K562 (cell line): ENCODE data around the gene NT5DC1. TPM values are rescaled to one million over a fixed set of nuclear protein-coding genes. Genes with fewer than 3 reads are reported as not detected.

Experiments
- CBFA2T3 ChIP-seq: fragments of 450-650 bp; IDR thresholded peaks from 2 replicates; pipeline ENCODE4 v1.6.1; 2017
- GABPA ChIP-seq: fragments of 200-800 bp; sonication (Bioruptor generic); conservative IDR thresholded peaks from 2 replicates; pipeline ENCODE4 v1.6.1; 2016; ENCODE audit warnings: low read depth, missing genetic modification characterization, missing compliant biosample characterization
- NCOA6 ChIP-seq: fragments of 450-650 bp; IDR thresholded peaks from 2 replicates; pipeline ENCODE4 v1.6.1; 2017; ENCODE audit warnings: mild to moderate bottlenecking
- PRPF4 ChIP-seq: fragments of 200-400 bp; formaldehyde crosslinking; IDR thresholded peaks from one replicate; pipeline ENCODE4 v1.6.1; 2017; ENCODE audit warnings: low read length, low read depth, mild to moderate bottlenecking; ENCODE audit not compliant: insufficient read depth, poor library complexity, severe bottlenecking
- SMARCB1 ChIP-seq: IDR thresholded peaks from 2 replicates; pipeline ENCODE4 v1.6.1; 2011; ENCODE audit warnings: improper control_type of control experiment, low read depth; ENCODE audit not compliant: insufficient read length
- ZNF217 ChIP-seq: sonication (generic); formaldehyde crosslinking; IDR thresholded peaks from 2 replicates; pipeline ENCODE4 v1.8.0; 2022; ENCODE audit warnings: mild to moderate bottlenecking, missing genetic modification reagents
- ZNF766 ChIP-seq: fragments of 200-800 bp; sonication (Bioruptor generic); conservative IDR thresholded peaks from 2 replicates; pipeline ENCODE4 v1.6.1; 2016; ENCODE audit warnings: missing genetic modification characterization, missing compliant biosample characterization
- polyA plus RNA-seq, 8 experiments: library from polyadenylated mRNA; depleted of rRNA in 4 of 8; stranded (reverse) in 5 of 8; unstranded in 3 of 8; fragments of >200 nt; fragmentation: Nextera tagmentation in 2 of 8; fragmentation: Illumina TruSeq in 1 of 8; extraction: Ambion mirVana in 2 of 8; extraction: Trizol in 1 of 8; gene quantifications; 2 replicates each; pipeline versions ENCODE4 v1.2.1 to v1.2.3, GENCODE V29; 2011 to 2014; ENCODE audit warnings: inconsistent platforms in 1 of 8, missing spikeins in 1 of 8
- total RNA-seq, 7 experiments: library from RNA; depleted of rRNA in 6 of 7; stranded (reverse); fragments of >200 nt in 6 of 7; fragmentation: Illumina TruSeq in 2 of 7; extraction: Trizol in 2 of 7; gene quantifications; 2 replicates each; pipeline versions ENCODE4 v1.2.1 to v1.2.3, GENCODE V29; 2011 to 2021; ENCODE audit warnings: low replicate concordance in 1 of 7
- TF ChIP-seq, protein P1 (sequence below): fragments of 450-650 bp; IDR thresholded peaks from 2 replicates; pipeline ENCODE4 v1.6.1; 2018; ENCODE audit warnings: mild to moderate bottlenecking, low read depth; ENCODE audit not compliant: partially characterized antibody
- TF ChIP-seq, protein P2 (sequence below): sonication (generic); formaldehyde crosslinking; IDR thresholded peaks from 2 replicates; pipeline ENCODE4 v1.8.1; 2022; ENCODE audit warnings: missing genetic modification reagents
- TF ChIP-seq, protein P3 (sequence below): fragments of 450-650 bp; IDR thresholded peaks from 2 replicates; pipeline ENCODE4 v1.6.1; 2018; ENCODE audit not compliant: partially characterized antibody
- TF ChIP-seq, protein P4 (sequence below): sonication (generic); formaldehyde crosslinking; IDR thresholded peaks from 2 replicates; pipeline ENCODE4 v1.8.1; 2023; ENCODE audit warnings: mild to moderate bottlenecking, missing genetic modification reagents, moderate library complexity
- TF ChIP-seq, protein P5 (sequence below): fragments of 250-450 bp; sonication (Bioruptor Pico); IDR thresholded peaks from 2 replicates; pipeline ENCODE4 v1.4.0; 2020; ENCODE audit warnings: borderline replicate concordance

The NT5DC1 gene
- total and polyA plus RNA-seq, 9 of the 15 experiments (the other 6 are each of a cell fraction or from before 2014, with no cell fraction given), result 4.9 to 28.5 (median 16.3) TPM

DNA sequence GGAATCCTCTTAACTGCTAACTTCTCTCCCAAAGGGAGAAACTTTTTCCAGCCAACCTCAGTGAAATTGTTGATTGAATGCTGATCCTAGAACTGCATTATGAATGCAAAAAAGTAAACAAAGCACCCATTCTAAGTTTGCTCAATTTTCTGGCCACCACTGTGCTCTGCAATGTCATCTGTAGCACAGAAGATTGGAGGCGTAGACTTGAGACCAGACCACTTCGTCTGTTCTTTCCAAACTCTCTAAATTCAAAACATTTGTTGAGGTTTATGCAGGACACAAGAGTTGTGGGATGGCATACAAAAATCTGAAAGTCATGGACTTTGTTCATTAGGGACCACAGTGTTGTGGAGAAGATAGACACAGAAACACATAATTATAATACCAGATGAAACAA lies 190.1 kb downstream of the NT5DC1 start (continued):
- TF ChIP-seq NCOA6, result no peak
- no peak for TF ChIP-seq SMARCB1
- TF ChIP-seq, protein P1, sequence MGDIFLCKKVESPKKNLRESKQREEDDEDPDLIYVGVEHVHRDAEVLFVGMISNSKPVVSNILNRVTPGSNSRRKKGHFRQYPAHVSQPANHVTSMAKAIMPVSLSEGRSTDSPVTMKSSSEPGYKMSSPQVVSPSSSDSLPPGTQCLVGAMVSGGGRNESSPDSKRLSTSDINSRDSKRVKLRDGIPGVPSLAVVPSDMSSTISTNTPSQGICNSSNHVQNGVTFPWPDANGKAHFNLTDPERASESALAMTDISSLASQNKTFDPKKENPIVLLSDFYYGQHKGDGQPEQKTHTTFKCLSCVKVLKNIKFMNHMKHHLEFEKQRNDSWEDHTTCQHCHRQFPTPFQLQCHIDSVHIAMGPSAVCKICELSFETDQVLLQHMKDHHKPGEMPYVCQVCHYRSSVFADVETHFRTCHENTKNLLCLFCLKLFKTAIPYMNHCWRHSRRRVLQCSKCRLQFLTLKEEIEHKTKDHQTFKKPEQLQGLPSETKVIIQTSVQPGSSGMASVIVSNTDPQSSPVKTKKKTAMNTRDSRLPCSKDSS, result no peak
- TF ChIP-seq, protein P2, sequence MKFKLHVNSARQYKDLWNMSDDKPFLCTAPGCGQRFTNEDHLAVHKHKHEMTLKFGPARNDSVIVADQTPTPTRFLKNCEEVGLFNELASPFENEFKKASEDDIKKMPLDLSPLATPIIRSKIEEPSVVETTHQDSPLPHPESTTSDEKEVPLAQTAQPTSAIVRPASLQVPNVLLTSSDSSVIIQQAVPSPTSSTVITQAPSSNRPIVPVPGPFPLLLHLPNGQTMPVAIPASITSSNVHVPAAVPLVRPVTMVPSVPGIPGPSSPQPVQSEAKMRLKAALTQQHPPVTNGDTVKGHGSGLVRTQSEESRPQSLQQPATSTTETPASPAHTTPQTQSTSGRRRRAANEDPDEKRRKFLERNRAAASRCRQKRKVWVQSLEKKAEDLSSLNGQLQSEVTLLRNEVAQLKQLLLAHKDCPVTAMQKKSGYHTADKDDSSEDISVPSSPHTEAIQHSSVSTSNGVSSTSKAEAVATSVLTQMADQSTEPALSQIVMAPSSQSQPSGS (CRISPR knock-in tag), result no peak
- TF ChIP-seq ZNF766 (CRISPR knock-in tag), result no peak
- TF ChIP-seq, protein P3, sequence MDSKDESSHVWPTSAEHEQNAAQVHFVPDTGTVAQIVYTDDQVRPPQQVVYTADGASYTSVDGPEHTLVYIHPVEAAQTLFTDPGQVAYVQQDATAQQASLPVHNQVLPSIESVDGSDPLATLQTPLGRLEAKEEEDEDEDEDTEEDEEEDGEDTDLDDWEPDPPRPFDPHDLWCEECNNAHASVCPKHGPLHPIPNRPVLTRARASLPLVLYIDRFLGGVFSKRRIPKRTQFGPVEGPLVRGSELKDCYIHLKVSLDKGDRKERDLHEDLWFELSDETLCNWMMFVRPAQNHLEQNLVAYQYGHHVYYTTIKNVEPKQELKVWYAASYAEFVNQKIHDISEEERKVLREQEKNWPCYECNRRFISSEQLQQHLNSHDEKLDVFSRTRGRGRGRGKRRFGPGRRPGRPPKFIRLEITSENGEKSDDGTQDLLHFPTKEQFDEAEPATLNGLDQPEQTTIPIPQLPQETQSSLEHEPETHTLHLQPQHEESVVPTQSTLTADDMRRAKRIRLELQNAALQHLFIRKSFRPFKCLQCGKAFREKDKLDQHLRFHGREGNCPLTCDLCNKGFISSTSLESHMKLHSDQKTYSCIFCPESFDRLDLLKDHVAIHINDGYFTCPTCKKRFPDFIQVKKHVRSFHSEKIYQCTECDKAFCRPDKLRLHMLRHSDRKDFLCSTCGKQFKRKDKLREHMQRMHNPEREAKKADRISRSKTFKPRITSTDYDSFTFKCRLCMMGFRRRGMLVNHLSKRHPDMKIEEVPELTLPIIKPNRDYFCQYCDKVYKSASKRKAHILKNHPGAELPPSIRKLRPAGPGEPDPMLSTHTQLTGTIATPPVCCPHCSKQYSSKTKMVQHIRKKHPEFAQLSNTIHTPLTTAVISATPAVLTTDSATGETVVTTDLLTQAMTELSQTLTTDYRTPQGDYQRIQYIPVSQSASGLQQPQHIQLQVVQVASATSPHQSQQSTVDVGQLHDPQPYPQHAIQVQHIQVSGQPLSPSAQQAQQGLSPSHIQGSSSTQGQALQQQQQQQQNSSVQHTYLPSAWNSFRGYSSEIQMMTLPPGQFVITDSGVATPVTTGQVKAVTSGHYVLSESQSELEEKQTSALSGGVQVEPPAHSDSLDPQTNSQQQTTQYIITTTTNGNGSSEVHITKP, result no peak
- no peak for TF ChIP-seq GABPA
- TF ChIP-seq, protein P4, sequence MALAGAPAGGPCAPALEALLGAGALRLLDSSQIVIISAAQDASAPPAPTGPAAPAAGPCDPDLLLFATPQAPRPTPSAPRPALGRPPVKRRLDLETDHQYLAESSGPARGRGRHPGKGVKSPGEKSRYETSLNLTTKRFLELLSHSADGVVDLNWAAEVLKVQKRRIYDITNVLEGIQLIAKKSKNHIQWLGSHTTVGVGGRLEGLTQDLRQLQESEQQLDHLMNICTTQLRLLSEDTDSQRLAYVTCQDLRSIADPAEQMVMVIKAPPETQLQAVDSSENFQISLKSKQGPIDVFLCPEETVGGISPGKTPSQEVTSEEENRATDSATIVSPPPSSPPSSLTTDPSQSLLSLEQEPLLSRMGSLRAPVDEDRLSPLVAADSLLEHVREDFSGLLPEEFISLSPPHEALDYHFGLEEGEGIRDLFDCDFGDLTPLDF (CRISPR knock-in tag), result no peak
- TF ChIP-seq PRPF4, result no peak
- TF ChIP-seq ZNF217 (CRISPR knock-in tag), result no peak
- no peak for TF ChIP-seq CBFA2T3
- TF ChIP-seq, protein P5, sequence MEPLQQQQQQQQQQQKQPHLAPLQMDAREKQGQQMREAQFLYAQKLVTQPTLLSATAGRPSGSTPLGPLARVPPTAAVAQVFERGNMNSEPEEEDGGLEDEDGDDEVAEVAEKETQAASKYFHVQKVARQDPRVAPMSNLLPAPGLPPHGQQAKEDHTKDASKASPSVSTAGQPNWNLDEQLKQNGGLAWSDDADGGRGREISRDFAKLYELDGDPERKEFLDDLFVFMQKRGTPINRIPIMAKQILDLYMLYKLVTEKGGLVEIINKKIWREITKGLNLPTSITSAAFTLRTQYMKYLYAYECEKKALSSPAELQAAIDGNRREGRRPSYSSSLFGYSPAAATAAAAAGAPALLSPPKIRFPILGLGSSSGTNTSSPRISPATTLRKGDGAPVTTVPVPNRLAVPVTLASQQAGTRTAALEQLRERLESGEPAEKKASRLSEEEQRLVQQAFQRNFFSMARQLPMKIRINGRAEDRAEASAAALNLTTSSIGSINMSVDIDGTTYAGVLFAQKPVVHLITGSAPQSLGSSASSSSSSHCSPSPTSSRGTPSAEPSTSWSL (CRISPR knock-in tag), result no peak
